Measurements from ENCODE around the gene HNRNPLL. TPM values are rescaled to one million over a fixed set of nuclear protein-coding genes. Genes with fewer than 3 reads are reported as not detected.

Gene HNRNPLL
- total RNA-seq, 2 experiments from 2014 or later = 44.9 to 46.5 TPM

GRCh38 chr2:38561691-38562090, 41.0 kb downstream of the HNRNPLL start:
- Mint-ChIP-seq H3K9me3 (no peaks in the 10 kb centered on the region), H3K27ac (no peak overlapping the region), H3K27me3 (no peaks in the 10 kb centered on the region), H3K4me1 (ENCODE audit: low read depth) (no peaks in the 10 kb centered on the region), H3K36me3 (ENCODE audit: low read depth) (peaks cover 45% of the 10 kb centered on the region), H3K4me3 (no peak overlapping the region)
- no peak for TF ChIP-seq CTCF (IDR thresholded peaks at IDR 0.05)
- no peaks in the 10 kb centered on the region for H3K9me3 ChIP-seq (ENCODE audit: control insufficient read depth in 1 of 2, insufficient read depth in 1 of 2, low read length in 2 of 2)
- no peaks in the 10 kb centered on the region for H3K27me3 ChIP-seq (ENCODE audit: control insufficient read depth in 1 of 2, insufficient read depth in 2 of 2, low read length in 2 of 2)
- no peaks in the 10 kb centered on the region for H3K4me1 ChIP-seq (ENCODE audit: insufficient read depth, low read length)
- DNase-seq (no peak), ATAC-seq (ENCODE audit: poor library complexity) (no peak)
- ChIA-PET CTCF (interaction anchor here (1.3 kb wide), 1 partner anchor 8 kb away, joined by 4 read pairs; no protein-coding TSS in a partner anchor), POLR2A (interaction anchor here (1.2 kb wide), 1 partner anchor 190 kb away, joined by 5 read pairs; the partner anchor contains the start of gene SRSF7)
- H3K27ac ChIP-seq (ENCODE audit: low read depth in 1 of 2, low read length in 2 of 2) = no peak overlapping the region
- H3K4me3 ChIP-seq (ENCODE audit: low read length) = no peak overlapping the region
- intact Hi-C loops (cut with DNase I, micrococcal nuclease) = no loop called here
- H3K36me3 ChIP-seq (ENCODE audit: insufficient read depth, low read length) = peaks cover 43% of the 10 kb centered on the region

- Mint-ChIP-seq H3K4me3 (no peak overlapping the region), H3K4me1 (ENCODE audit: low read depth) (no peaks in the 10 kb centered on the region), H3K27me3 (no peaks in the 10 kb centered on the region), H3K27ac (no peak overlapping the region), H3K9me3 (no peaks in the 10 kb centered on the region), H3K36me3 (ENCODE audit: low read depth) (peaks cover 34% of the 10 kb centered on the region)
- CTCF ChIA-PET = no interaction called here
- Histone ChIP-seq H3K9me3 (ENCODE audit: control insufficient read depth in 1 of 2, insufficient read depth in 1 of 2, low read length in 2 of 2) (no peaks in the 10 kb centered on the region), H3K27ac (ENCODE audit: low read depth in 1 of 2, low read length in 2 of 2) (no peak overlapping the region), H3K4me1 (ENCODE audit: insufficient read depth, low read length) (no peaks in the 10 kb centered on the region), H3K4me3 (ENCODE audit: low read length) (no peak overlapping the region), H3K27me3 (ENCODE audit: control insufficient read depth in 1 of 2, insufficient read depth in 2 of 2, low read length in 2 of 2) (no peaks in the 10 kb centered on the region), H3K36me3 (ENCODE audit: insufficient read depth, low read length) (peaks cover 30% of the 10 kb centered on the region)
- intact Hi-C loops (cut with DNase I, micrococcal nuclease) = no loop called here
- DNase-seq = no peak
- TF ChIP-seq CTCF (IDR thresholded peaks at IDR 0.05) = no peak
- ATAC-seq (ENCODE audit: poor library complexity) = no peak
- POLR2A ChIA-PET = interaction anchor here (2.4 kb wide), 1 partner anchor 191 kb away, joined by 6 read pairs; the partner anchor contains the start of gene SRSF7
Observed at GRCh38 chr2:38560092-38560491, 42.6 kb downstream of the HNRNPLL start.

- Histone ChIP-seq H3K27ac (ENCODE audit: low read depth in 1 of 2, low read length in 2 of 2) (no peak overlapping the region), H3K9me3 (ENCODE audit: control insufficient read depth in 1 of 2, insufficient read depth in 1 of 2, low read length in 2 of 2) (no peaks in the 10 kb centered on the region), H3K27me3 (ENCODE audit: control insufficient read depth in 1 of 2, insufficient read depth in 2 of 2, low read length in 2 of 2) (no peaks in the 10 kb centered on the region), H3K36me3 (ENCODE audit: insufficient read depth, low read length) (peaks cover 20% of the 10 kb centered on the region), H3K4me1 (ENCODE audit: insufficient read depth, low read length) (no peaks in the 10 kb centered on the region), H3K4me3 (ENCODE audit: low read length) (no peak overlapping the region)
- Mint-ChIP-seq H3K4me1 (ENCODE audit: low read depth) (peaks cover 2% of the 10 kb centered on the region), H3K27me3 (no peaks in the 10 kb centered on the region), H3K4me3 (no peak overlapping the region), H3K9me3 (no peaks in the 10 kb centered on the region), H3K36me3 (ENCODE audit: low read depth) (peaks cover 24% of the 10 kb centered on the region), H3K27ac (no peak overlapping the region)
- intact Hi-C loops (cut with DNase I, micrococcal nuclease) = no loop called here
- TF ChIP-seq CTCF (IDR thresholded peaks at IDR 0.05) = no peak
- ATAC-seq (ENCODE audit: poor library complexity) (no peak), DNase-seq (no peak)
- POLR2A ChIA-PET = interaction anchor here (0.6 to 2.4 kb wide), 2 partner anchors 150 to 193 kb away, joined by 3 to 6 read pairs; partner anchors contain the start of gene SRSF7
- CTCF ChIA-PET = no interaction called here
Observed at GRCh38 chr2:38557981-38558380, 44.7 kb downstream of the HNRNPLL start.
